NAMALWA (cell line): ENCODE results near the gene CFAP97.
"Not testable (repeated sequence)": the region's sequence is repeated elsewhere in the genome, so short reads cannot be mapped to it uniquely, and the experiment has no call there.

Source experiments
- DNase-seq: peaks from one replicate; pipeline ENCODE4 v3.0.0-alpha.2; 2015; ENCODE audit warnings: low spot score

The CFAP97 gene

DNA sequence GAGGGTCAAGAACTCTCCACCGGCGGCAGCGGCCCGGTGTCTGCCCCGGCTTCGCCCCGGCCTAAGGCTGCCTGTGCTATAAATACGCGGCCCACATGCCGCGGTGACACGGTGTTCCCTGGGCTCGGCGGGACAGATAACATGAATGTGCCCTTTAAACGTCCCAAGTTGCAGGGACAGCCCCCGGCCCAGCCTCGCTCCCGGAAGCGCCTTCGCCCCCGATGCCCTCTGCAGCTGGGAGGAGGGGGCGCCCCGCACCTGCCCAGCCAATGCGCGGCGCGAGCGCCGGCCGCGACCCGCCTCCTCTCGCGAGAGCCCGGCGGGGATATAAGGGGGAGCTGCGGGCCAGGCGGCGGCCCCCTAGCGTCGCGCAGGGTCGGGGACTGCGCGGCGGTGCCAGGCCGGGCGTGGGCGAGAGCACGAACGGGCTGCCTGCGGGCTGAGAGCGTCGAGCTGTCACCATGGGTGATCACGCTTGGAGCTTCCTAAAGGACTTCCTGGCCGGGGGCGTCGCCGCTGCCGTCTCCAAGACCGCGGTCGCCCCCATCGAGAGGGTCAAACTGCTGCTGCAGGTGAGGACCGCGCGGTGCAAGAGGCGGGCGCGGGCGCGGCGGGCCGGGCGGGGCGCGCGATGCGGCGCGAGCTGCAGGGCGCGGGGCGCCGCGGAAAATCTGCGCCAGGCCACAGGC, 60.7 kb downstream of the CFAP97 start, which contains the start of gene SLC25A4:
TSS of gene SLC25A4 (plus strand) at position 355 of the 689 bp plus-strand sequence. CDS start at position 462, 107 bp downstream.
- peak; percentile 91 for DNase-seq

- no peak for DNase-seq
Observed at GRCh38 chr4:185142564-185142911, 61.3 kb downstream of the CFAP97 start.

GRCh38 chr4:185141777-185142176, 62.0 kb downstream of the CFAP97 start:
- DNase-seq = no peak

- no peak for DNase-seq
Observed at GRCh38 chr4:185139736-185140135, 64.1 kb downstream of the CFAP97 start.

DNA sequence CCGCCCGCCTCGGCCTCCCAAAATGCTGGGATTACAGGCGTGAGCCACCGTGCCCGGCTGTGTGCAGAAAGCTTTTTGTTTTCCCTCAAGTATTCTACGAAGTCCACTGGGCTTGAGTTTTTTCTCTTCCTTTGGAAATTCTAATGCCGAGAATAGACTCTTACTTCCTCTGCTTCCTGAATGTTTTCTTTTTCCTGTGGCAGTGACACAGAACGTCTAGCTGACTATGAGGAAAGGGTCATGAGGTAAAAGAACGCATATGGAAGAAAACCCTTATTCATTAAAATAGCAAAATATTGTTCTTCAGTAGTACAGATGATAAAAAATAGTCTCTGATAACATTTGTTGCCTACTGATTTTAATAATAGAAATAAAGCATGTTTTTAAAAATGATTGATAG, 65.6 kb downstream of the CFAP97 start:
- no peak for DNase-seq

- no peak for DNase-seq
Observed at GRCh38 chr4:185137233-185137925, 66.4 kb downstream of the CFAP97 start.

- DNase-seq = peak; percentile 78
Observed at GRCh38 chr4:185134307-185134869, 69.4 kb downstream of the CFAP97 start.

- DNase-seq = no peak
Observed at GRCh38 chr4:185128272-185129119, 75.3 kb downstream of the CFAP97 start.

DNA sequence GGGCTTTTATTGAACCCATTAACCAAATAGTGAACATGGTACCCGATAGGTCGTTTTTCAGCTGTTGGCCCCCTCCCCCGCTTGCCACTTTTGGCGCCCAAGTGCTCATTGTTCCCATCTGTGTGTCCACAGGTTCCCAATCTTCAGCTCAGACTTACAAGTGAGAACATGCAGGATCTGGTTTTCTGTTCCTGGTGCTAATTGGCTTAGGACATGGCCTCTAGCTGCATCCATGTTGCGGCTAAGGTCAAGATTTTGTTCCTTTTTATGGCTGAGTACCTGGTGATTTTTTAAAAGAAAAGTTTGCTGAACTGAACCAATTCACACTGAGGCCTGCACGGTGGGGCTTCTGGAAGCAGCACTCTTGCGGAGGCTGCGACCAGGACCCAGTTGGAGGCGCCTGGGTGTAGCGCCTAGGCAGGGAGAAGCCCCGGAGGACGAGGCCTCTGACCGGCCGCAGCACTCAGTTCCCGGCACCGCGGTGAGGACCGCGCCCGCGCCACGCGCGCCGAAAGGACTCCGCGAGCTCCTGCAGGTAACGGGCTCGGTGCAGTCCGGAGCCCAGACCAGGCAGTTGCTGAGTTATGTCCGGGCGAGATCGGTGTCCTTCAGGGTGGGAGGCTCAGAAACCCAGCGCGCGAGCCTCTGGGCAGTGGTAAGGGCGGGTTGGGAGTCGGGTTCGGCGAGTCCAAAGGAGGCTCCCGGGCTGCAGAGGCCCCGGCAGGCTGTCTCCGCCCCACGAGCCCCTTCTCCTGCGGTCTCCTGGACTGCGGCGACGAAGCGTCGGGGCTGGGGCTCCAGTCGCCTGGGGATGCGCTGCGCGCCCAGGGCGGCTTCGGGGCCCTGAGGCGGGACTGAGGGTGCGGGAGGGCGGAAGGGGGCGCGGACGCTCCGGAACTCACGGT, 76.5 kb downstream of the CFAP97 start:
- DNase-seq = no peak

DNA sequence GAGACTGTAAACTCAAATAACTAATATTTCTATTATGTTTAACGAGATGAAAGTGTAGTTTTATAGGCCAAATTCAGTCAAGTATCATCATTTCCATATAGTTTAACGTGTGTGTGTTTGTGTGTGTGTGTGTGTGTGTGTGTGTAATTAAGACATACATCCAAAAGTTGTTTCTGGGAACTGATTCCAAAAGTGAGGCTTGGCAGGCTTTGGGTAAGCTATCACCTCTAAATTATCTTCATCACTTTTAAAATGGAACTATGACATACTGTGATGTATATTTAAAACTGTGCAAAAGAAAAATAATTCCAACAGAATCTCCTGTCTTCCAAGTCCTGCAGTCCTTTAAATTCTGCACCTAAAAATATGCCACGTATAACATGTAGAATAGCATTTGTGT, 79.8 kb downstream of the CFAP97 start:
- no peak for DNase-seq

- peak; percentile 10 for DNase-seq
Observed at GRCh38 chr4:185122681-185123345, 81.0 kb downstream of the CFAP97 start.

DNA sequence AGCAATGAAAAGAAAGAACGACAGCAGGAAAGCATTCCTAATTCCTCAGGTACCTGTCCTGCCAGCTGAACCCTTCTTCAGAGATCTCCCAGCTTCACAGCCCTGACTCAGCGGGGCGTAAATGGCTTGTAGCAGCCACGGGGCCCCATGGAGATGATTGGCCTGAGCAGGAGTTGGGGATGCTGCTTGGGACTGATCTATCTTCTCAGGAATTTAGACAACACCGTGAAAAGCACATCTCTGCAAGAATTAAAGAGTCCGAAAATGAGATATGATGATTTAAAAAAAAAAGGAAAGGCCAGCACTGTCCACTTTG, 83.2 kb downstream of the CFAP97 start:
- no peak for DNase-seq

DNA sequence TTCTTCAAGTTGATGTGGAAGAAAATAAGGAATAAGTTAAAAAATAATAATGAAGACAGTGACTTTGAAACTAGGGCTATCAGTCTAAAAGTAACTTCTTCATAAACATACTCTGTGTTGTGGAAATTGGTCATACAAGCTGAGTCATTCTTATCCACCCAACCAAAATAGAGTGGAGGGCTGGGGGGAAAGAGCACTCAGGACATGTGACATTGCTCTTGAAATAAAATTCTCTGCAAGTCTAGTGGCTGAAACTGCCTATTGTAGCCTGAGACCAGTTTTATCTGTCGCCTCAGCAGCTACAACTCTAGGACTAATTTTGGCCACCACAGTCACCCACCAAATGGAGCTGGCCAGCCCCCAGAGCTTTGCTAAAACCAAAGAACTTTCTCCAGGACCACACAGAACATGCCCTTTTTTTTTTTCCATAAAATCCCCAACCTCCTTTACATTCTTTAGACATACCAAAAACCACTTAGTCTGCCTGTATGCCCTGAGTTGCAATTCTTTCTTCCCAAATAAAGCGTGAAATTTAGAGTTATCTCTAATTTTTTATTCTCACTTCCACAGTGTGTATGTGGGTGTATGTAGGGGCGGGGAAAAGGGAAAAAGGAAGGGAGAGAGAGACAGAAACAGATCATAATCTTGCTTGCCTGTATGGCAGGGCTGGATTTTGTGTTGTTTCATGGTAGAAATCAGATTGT, 83.7 kb downstream of the CFAP97 start:
- no peak for DNase-seq

GRCh38 chr4:185119467-185119866, 84.3 kb downstream of the CFAP97 start:
- not testable (repeated sequence) for DNase-seq

DNA sequence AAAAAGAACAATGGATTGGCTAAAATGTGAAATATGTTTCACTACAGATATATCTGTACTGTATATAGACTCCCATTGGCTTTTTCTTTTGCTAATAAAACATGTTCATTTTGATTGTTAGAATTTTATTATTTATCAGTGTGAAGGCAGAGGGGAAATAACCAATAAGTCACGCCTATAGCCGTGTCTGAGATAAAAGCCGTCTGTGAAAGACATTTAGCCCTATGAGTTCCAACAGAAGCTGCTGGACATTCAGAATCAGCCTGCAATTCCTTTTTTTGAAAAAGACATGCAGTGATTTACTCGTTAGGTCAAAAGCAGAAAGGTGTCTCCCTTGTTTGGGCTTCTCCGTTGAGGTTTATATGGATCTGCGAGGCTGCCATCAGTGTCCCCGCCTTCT, 84.9 kb downstream of the CFAP97 start:
- DNase-seq = no peak

DNA sequence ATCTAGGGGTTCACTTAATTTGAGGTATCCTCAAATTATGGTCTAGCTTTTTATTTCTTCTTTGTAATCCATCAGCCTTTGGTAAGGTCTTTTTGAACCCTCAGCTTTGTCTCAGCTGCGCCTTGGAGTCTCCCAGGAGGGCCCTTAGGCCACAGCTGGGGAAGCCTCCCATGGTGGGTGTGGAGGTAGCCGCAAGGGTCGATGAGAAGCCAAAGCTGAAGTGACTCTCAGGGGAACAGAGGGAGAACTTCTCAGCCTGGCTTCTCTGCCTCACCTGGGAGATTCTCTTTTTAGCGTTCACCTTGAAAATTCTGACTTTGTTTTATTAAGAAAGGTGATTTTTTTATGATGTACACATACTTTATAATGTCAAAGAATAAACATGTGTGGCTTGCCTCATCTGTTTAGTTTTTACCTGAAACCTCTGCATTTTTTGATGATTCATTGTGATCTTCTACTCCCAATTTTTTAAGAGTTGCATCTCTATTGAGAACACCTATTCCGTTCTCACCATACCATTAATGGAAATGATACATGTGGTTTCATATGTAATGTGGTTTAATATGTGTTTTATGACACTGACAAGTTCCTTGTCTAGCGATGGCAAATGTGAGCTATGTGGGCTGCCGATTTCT, 86.4 kb downstream of the CFAP97 start:
- DNase-seq = no peak

- DNase-seq = no peak
Observed at GRCh38 chr4:185115827-185116232, 88.0 kb downstream of the CFAP97 start.

GRCh38 chr4:185113340-185113739, 90.5 kb downstream of the CFAP97 start:
- no peak for DNase-seq

DNA sequence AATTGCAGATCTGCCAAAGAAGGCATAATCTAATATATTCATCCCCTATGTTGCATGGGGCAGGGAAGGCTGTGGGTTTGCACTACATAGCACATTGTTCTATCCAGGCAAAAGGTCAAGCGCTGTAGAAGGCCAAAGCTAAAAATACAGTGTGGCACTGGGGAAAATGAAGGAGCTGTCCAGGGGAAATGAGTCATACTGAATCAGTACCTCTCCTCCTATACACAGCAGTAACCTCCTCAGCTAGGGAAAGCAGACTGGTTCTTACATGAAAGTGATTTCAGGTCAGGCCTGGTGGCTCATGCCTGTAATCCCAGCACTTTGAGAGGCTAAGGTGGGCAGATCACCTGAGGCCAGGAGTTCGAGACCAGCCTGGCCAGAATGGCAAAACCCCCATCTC, 91.7 kb downstream of the CFAP97 start:
- no peak for DNase-seq

DNA sequence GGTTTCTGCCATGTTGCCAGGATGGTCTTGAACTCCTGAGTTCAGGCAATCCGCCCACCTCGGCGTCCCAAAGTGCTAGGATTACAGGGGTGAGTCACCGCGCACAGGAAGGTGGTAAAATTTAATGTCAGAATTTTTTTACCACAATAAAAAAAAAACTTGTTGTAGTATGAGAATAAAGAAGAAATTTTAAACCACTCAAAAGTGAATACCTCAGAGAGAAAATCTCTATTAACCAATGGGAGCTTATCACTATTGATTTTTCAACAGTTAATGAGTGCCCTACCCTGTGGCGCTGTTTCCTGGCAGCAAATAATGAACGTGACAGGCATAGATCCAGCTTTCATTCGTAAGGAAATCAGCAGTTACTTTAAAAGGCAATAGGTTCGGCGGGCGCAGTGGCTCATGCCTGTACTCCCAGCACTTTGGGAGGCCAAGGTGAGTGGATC, 93.4 kb downstream of the CFAP97 start:
- DNase-seq = no peak
